H9 (cell line): Measurements from ENCODE around the gene MAP2K3. TPM values are rescaled to one million over a fixed set of nuclear protein-coding genes. Genes with fewer than 3 reads are reported as not detected.

Experiments used
- DNase-seq: peaks from one replicate; pipeline ENCODE4 v3.0.0-alpha.2; 2017
- H2AFZ ChIP-seq: one replicate; pipeline ENCODE4 v1.6.1; 2013; ENCODE audit warnings: mild to moderate bottlenecking, low read length, control low read depth, moderate library complexity
- H2AK5ac ChIP-seq: 2 replicates; pipeline ENCODE4 v1.6.1; 2013; ENCODE audit warnings: low read length, control low read depth, mixed read lengths; ENCODE audit not compliant: insufficient read length
- H2BK120ac ChIP-seq: one replicate; pipeline ENCODE4 v1.6.1; 2013; ENCODE audit warnings: low read depth, mild to moderate bottlenecking, low read length, control low read depth, inconsistent platforms; ENCODE audit not compliant: poor library complexity, severe bottlenecking
- H2BK12ac ChIP-seq: 2 replicates; pipeline ENCODE4 v1.6.1; 2013; ENCODE audit warnings: low read length, control low read depth, mixed read lengths, low read depth; ENCODE audit not compliant: insufficient read length
- H2BK15ac ChIP-seq: 2 replicates; pipeline ENCODE4 v1.6.1; 2013; ENCODE audit warnings: low read depth, low read length, control low read depth
- H2BK20ac ChIP-seq: one replicate; pipeline ENCODE4 v1.6.1; 2013; ENCODE audit warnings: low read depth, mild to moderate bottlenecking, low read length, control low read depth, inconsistent platforms; ENCODE audit not compliant: poor library complexity, severe bottlenecking
- H2BK5ac ChIP-seq: 2 replicates; pipeline ENCODE4 v1.6.1; 2013; ENCODE audit warnings: low read length, control low read depth, mixed read lengths; ENCODE audit not compliant: insufficient read length
- H3K14ac ChIP-seq: 2 replicates; pipeline ENCODE4 v1.6.1; 2013; ENCODE audit warnings: low read length, control low read depth; ENCODE audit not compliant: insufficient read depth
- H3K18ac ChIP-seq: 2 replicates; pipeline ENCODE4 v1.6.1; 2013; ENCODE audit warnings: low read depth, mild to moderate bottlenecking, mixed read lengths, low read length, control low read depth; ENCODE audit not compliant: insufficient read length
- H3K23ac ChIP-seq: 2 replicates; pipeline ENCODE4 v1.6.1; 2013; ENCODE audit warnings: low read length, control low read depth, mixed read lengths, low read depth; ENCODE audit not compliant: insufficient read length
- H3K23me2 ChIP-seq: 2 replicates; pipeline ENCODE4 v1.6.1; 2013; ENCODE audit warnings: low read depth, mild to moderate bottlenecking, mixed read lengths, low read length, control low read depth; ENCODE audit not compliant: insufficient read length, poor library complexity, severe bottlenecking
- H3K27ac ChIP-seq: 2 replicates; pipeline ENCODE4 v1.5.1; 2013; ENCODE audit warnings: low read length, control low read depth, mixed read lengths, low read depth; ENCODE audit not compliant: insufficient read length
- H3K27me3 ChIP-seq: 2 replicates; pipeline ENCODE4 v1.6.1; 2013; ENCODE audit warnings: low read length, control low read depth, inconsistent platforms; ENCODE audit not compliant: insufficient read depth
- H3K4ac ChIP-seq: 2 replicates; pipeline ENCODE4 v1.6.1; 2013; ENCODE audit warnings: low read depth, mild to moderate bottlenecking, control low read depth, inconsistent platforms, low read length, moderate library complexity
- H3K4me1 ChIP-seq: 2 replicates; pipeline ENCODE4 v1.6.1; 2013; ENCODE audit warnings: low read length, control low read depth, inconsistent platforms; ENCODE audit not compliant: insufficient read depth
- H3K4me2 ChIP-seq: 2 replicates; pipeline ENCODE4 v1.6.1; 2013; ENCODE audit warnings: low read length, control low read depth, mixed read lengths; ENCODE audit not compliant: insufficient read length, insufficient read depth
- H3K56ac ChIP-seq: 2 replicates; pipeline ENCODE4 v1.6.1; 2013; ENCODE audit warnings: low read depth, mild to moderate bottlenecking, mixed read lengths, low read length, control low read depth; ENCODE audit not compliant: insufficient read length
- H3K79me1 ChIP-seq: 2 replicates; pipeline ENCODE4 v1.6.1; 2013; ENCODE audit warnings: low read depth, mild to moderate bottlenecking, moderate library complexity, low read length, control low read depth, inconsistent platforms; ENCODE audit not compliant: insufficient read depth, poor library complexity, severe bottlenecking
- H3K79me2 ChIP-seq: 2 replicates; pipeline ENCODE4 v1.6.1; 2013; ENCODE audit warnings: low read length, control low read depth, inconsistent platforms; ENCODE audit not compliant: insufficient read depth
- H3K9ac ChIP-seq: 2 replicates; pipeline ENCODE4 v1.6.1; 2013; ENCODE audit warnings: low read length, control low read depth, mixed read lengths; ENCODE audit not compliant: insufficient read length; ENCODE audit errors: extremely low read depth
- H3K9me3 ChIP-seq: one replicate; pipeline ENCODE4 v1.6.1; 2013; ENCODE audit warnings: low read depth, low read length, inconsistent platforms; ENCODE audit not compliant: control insufficient read depth
- H3T11ph ChIP-seq: one replicate; pipeline ENCODE4 v1.6.1; 2013; ENCODE audit warnings: mild to moderate bottlenecking, low read length, control low read depth, inconsistent platforms
- H4K20me1 ChIP-seq: one replicate; pipeline ENCODE4 v1.6.1; 2013; ENCODE audit not compliant: control insufficient read depth, insufficient read length, insufficient read depth
- H4K5ac ChIP-seq: 2 replicates; pipeline ENCODE4 v1.6.1; 2013; ENCODE audit warnings: low read depth, mild to moderate bottlenecking, mixed read lengths, low read length, control low read depth; ENCODE audit not compliant: insufficient read length
- H4K8ac ChIP-seq: replicated peaks from 2 replicates; pipeline ENCODE4 v1.6.1; 2013; ENCODE audit warnings: low read length, control low read depth, mixed read lengths, low read depth; ENCODE audit not compliant: insufficient read length
- H4K91ac ChIP-seq: 2 replicates; pipeline ENCODE4 v1.6.1; 2013; ENCODE audit warnings: low read depth, mild to moderate bottlenecking, moderate library complexity, mixed read lengths, low read length, control low read depth; ENCODE audit not compliant: insufficient read length
- H3K27ac Mint-ChIP-seq, 3 experiments: 2 replicates in 2 of 3; 3 replicates in 1 of 3; pipeline ENCODE4 v1.8.0; 2020 to 2021; ENCODE audit warnings: mixed read lengths in 3 of 3, mild to moderate bottlenecking in 1 of 3, moderate library complexity in 1 of 3
- H3K27me3 Mint-ChIP-seq: 2 replicates; pipeline ENCODE4 v1.8.0; 2021; ENCODE audit warnings: low read depth, mild to moderate bottlenecking, moderate library complexity, mixed read lengths
- H3K36me3 Mint-ChIP-seq, 3 experiments: 2 replicates in 2 of 3; 3 replicates in 1 of 3; pipeline ENCODE4 v1.8.0; 2020 to 2021; ENCODE audit warnings: low read depth in 3 of 3, mixed read lengths in 3 of 3; ENCODE audit not compliant: insufficient read depth in 1 of 3
- H3K4me1 Mint-ChIP-seq, 2 experiments: 2 replicates each; pipeline ENCODE4 v1.8.0; 2020; ENCODE audit warnings: mixed read lengths in 2 of 2
- H3K4me3 Mint-ChIP-seq, 2 experiments: 2 replicates in 1 of 2; 3 replicates in 1 of 2; pipeline ENCODE4 v1.8.0; 2020 to 2021; ENCODE audit warnings: mild to moderate bottlenecking in 2 of 2, mixed read lengths in 2 of 2, moderate library complexity in 1 of 2
- H3K9me3 Mint-ChIP-seq, 2 experiments: 2 replicates in 1 of 2; 3 replicates in 1 of 2; pipeline ENCODE4 v1.8.0; 2020; ENCODE audit warnings: mild to moderate bottlenecking in 2 of 2, mixed read lengths in 2 of 2, moderate library complexity in 1 of 2
- CTCF ChIP-seq: fragments of 200-600 bp; sonication (generic); conservative IDR thresholded peaks from 3 replicates; pipeline ENCODE4 v1.8.0; 2021; ENCODE audit warnings: antibody characterized with exemption, mild to moderate bottlenecking
- WGBS: extraction: QIAGEN DNeasy Blood & Tissue Kit; methylation state at CpG from one replicate; pipeline ENCODE4 v1.1.7; 2013; ENCODE audit warnings: missing lambda C conversion rate, low lambda C conversion rate, mixed read lengths; ENCODE audit not compliant: insufficient read length; ENCODE audit errors: extremely low coverage; 5-methylcytosine and 5-hydroxymethylcytosine counted together
- total RNA-seq: library from RNA; stranded (reverse); gene quantifications from 2 replicates; pipeline ENCODE4 v1.2.1, GENCODE V29; 2021

MAP2K3 gene
- total RNA-seq, 1 experiment from 2014 or later: 26.1 TPM

GRCh38 chr17:21302711-21303425, 18.4 kb downstream of the MAP2K3 start:
- Histone ChIP-seq H3K18ac (no peak overlapping the region), H3K27ac (no peak overlapping the region), H2AK5ac (no peak overlapping the region), H3K9ac (no peak overlapping the region), H4K91ac (no peak overlapping the region), H4K8ac (no peak overlapping the region), H3K9me3 (peaks cover 13% of the 10 kb centered on the region), H3K56ac (no peak overlapping the region), H2BK20ac (no peak overlapping the region), H3K27me3 (no peaks in the 10 kb centered on the region), H3K23me2 (no peaks in the 10 kb centered on the region), H3K4me1 (no peaks in the 10 kb centered on the region), H2BK15ac (no peak overlapping the region), H3T11ph (no peak overlapping the region), H4K20me1 (peaks cover 2% of the 10 kb centered on the region), H4K5ac (no peak overlapping the region), H3K4ac (no peak overlapping the region), H3K79me1 (no peaks in the 10 kb centered on the region), H2BK120ac (no peak overlapping the region), H2BK5ac (no peak overlapping the region), H3K23ac (no peak overlapping the region), H2BK12ac (no peak overlapping the region), H3K14ac (no peak overlapping the region), H3K4me2 (no peak overlapping the region), H2AFZ (no peak overlapping the region), H3K79me2 (no peaks in the 10 kb centered on the region)
- H3K27ac Mint-ChIP-seq: no peak overlapping the region; a peak in 2 of 7 replicates
- H3K4me3 Mint-ChIP-seq: no peak overlapping the region
- peaks cover 57 to 73% of the 10 kb centered on the region in 2 experiments for H3K9me3 Mint-ChIP-seq
- H3K36me3 Mint-ChIP-seq: peaks cover 23 to 56% (median 33%) of the 10 kb centered on the region in 3 experiments
- peaks cover 5% of the 10 kb centered on the region; the same call in 1 of the 2 replicates for H3K27me3 Mint-ChIP-seq
- no peak for TF ChIP-seq CTCF
- H3K4me1 Mint-ChIP-seq: no peaks in the 10 kb centered on the region; a peak in 1 of 4 replicates
- WGBS: no CpG with 5 or more reads among the region's 21 CpGs
- DNase-seq: no peak
